Neural cell (in vitro differentiated cells): ENCODE data around the gene LRMDA. TPM values are rescaled to one million over a fixed set of nuclear protein-coding genes. Genes with fewer than 3 reads are reported as not detected.

Experiments used
- H2AFZ ChIP-seq: fragments of 200-600, 300-800 bp; sonication (generic), shearing (Covaris generic); 2 replicates; pipeline ENCODE4 v1.6.0; 2014; ENCODE audit warnings: low read depth, mild to moderate bottlenecking, antibody characterized with exemption, low read length, moderate library complexity
- H3F3A ChIP-seq: fragments of 200-600 bp; shearing (Covaris generic); 2 replicates; pipeline ENCODE4 v1.6.1; 2016; ENCODE audit warnings: mild to moderate bottlenecking, moderate library complexity, mixed read lengths, antibody characterized with exemption, low read length; ENCODE audit not compliant: insufficient read depth, poor library complexity, severe bottlenecking
- H3K27ac ChIP-seq: fragments of 200-600, 300-800 bp; sonication (generic), shearing (Covaris generic); 2 replicates; pipeline ENCODE4 v1.5.1; 2014; ENCODE audit warnings: mild to moderate bottlenecking, low read length, moderate library complexity
- H3K27me3 ChIP-seq: fragments of 300-800, 200-600 bp; sonication (generic), shearing (Covaris generic); 2 replicates; pipeline ENCODE4 v1.6.0; 2014; ENCODE audit warnings: mild to moderate bottlenecking, low read depth, low read length, moderate library complexity; ENCODE audit not compliant: insufficient read depth
- H3K36me3 ChIP-seq: fragments of 300-800, 200-600 bp; sonication (generic), shearing (Covaris generic); 2 replicates; pipeline ENCODE4 v1.5.1; 2014; ENCODE audit warnings: mild to moderate bottlenecking, antibody characterized with exemption, low read length, moderate library complexity; ENCODE audit not compliant: insufficient read depth
- H3K4me2 ChIP-seq: fragments of 300-800, 200-600 bp; sonication (generic), shearing (Covaris generic); 2 replicates; pipeline ENCODE4 v1.6.0; 2014; ENCODE audit warnings: mild to moderate bottlenecking, low read length
- H3K4me3 ChIP-seq: fragments of 300-800, 200-600 bp; sonication (generic), shearing (Covaris generic); 2 replicates; pipeline ENCODE4 v1.5.1; 2014; ENCODE audit warnings: mild to moderate bottlenecking, low read length, moderate library complexity
- H3K79me2 ChIP-seq: fragments of 200-600 bp; shearing (Covaris generic); replicated peaks from 2 replicates; pipeline ENCODE4 v1.6.0; 2014; ENCODE audit warnings: mild to moderate bottlenecking, low read length, moderate library complexity; ENCODE audit not compliant: insufficient read depth
- H3K9ac ChIP-seq: fragments of 300-800, 200-600 bp; sonication (generic), shearing (Covaris generic); 2 replicates; pipeline ENCODE4 v1.6.1; 2016; ENCODE audit warnings: mild to moderate bottlenecking, low read length, mixed read lengths
- H3K9me2 ChIP-seq: fragments of 200-600 bp; shearing (Covaris generic); 2 replicates; pipeline ENCODE4 v1.6.1; 2016; ENCODE audit warnings: mild to moderate bottlenecking, low read length, mixed read lengths; ENCODE audit not compliant: insufficient read depth
- H3K9me3 ChIP-seq: fragments of 200-600, 300-800 bp; sonication (generic), shearing (Covaris generic); 2 replicates; pipeline ENCODE4 v1.6.1; 2016; ENCODE audit warnings: mild to moderate bottlenecking, mixed run types, low read length, moderate library complexity, mixed read lengths
- H4K20me1 ChIP-seq: fragments of 200-600 bp; shearing (Covaris generic); 2 replicates; pipeline ENCODE4 v1.6.1; 2016; ENCODE audit warnings: mild to moderate bottlenecking, mixed run types; ENCODE audit not compliant: insufficient read depth
- CTCF ChIP-seq: fragments of 450-650 bp; IDR thresholded peaks from 2 replicates; pipeline ENCODE4 v1.5.1; 2014; ENCODE audit warnings: antibody characterized with exemption, mild to moderate bottlenecking, moderate library complexity; ENCODE audit not compliant: poor library complexity, severe bottlenecking
- EP300 ChIP-seq: fragments of 450-650 bp; conservative IDR thresholded peaks from 2 replicates; pipeline ENCODE4 v1.6.1; 2014; ENCODE audit warnings: antibody characterized with exemption, mild to moderate bottlenecking, moderate library complexity; ENCODE audit not compliant: poor library complexity, severe bottlenecking
- EZH2 ChIP-seq: fragments of 200-600, 300-800 bp; shearing (Covaris generic), sonication (generic); IDR thresholded peaks from 2 replicates; pipeline ENCODE4 v1.6.1; 2014; ENCODE audit warnings: antibody characterized with exemption, low read length, borderline replicate concordance, mild to moderate bottlenecking; ENCODE audit not compliant: insufficient read depth, poor library complexity, severe bottlenecking
- MXI1 ChIP-seq: fragments of 450-650 bp; conservative IDR thresholded peaks from 2 replicates; pipeline ENCODE4 v1.6.1; 2014; ENCODE audit warnings: antibody characterized with exemption, mild to moderate bottlenecking; ENCODE audit not compliant: poor library complexity, severe bottlenecking
- POLR2AphosphoS5 ChIP-seq: IDR thresholded peaks from 2 replicates; pipeline ENCODE4 v1.6.1; 2012
- RAD21 ChIP-seq: fragments of 450-650 bp; conservative IDR thresholded peaks from 2 replicates; pipeline ENCODE4 v1.6.1; 2014; ENCODE audit warnings: antibody characterized with exemption, mild to moderate bottlenecking, moderate library complexity
- REST ChIP-seq: IDR thresholded peaks from 2 replicates; pipeline ENCODE4 v1.6.1; 2012; ENCODE audit warnings: borderline replicate concordance
- SMC3 ChIP-seq: fragments of 450-650 bp; conservative IDR thresholded peaks from 2 replicates; pipeline ENCODE4 v1.6.1; 2014; ENCODE audit warnings: antibody characterized with exemption, mild to moderate bottlenecking, moderate library complexity; ENCODE audit not compliant: poor library complexity
- TAF1 ChIP-seq: IDR thresholded peaks from 2 replicates; pipeline ENCODE4 v1.6.1; 2012; ENCODE audit warnings: low read depth
- polyA plus RNA-seq: library from polyadenylated mRNA; depleted of rRNA; stranded (reverse); fragments of >200 nt; gene quantifications from 2 replicates; pipeline ENCODE4 v1.2.3, GENCODE V29; 2014

The LRMDA gene
- polyA plus RNA-seq, 1 donor from 2014 or later = 5.6 TPM

- Histone ChIP-seq H3K9me3 (no peaks in the 10 kb centered on the region), H3K9me2 (no peaks in the 10 kb centered on the region), H2AFZ (no peak overlapping the region), H3K4me2 (no peak overlapping the region), H3K79me2 (no peaks in the 10 kb centered on the region), H4K20me1 (no peaks in the 10 kb centered on the region), H3K36me3 (no peaks in the 10 kb centered on the region), H3K27ac (no peak overlapping the region), H3K9ac (no peak overlapping the region), H3K27me3 (no peaks in the 10 kb centered on the region), H3K4me3 (no peak overlapping the region), H3F3A (no peaks in the 10 kb centered on the region)
- no peak for TF ChIP-seq RAD21
- no peak for TF ChIP-seq SMC3
- TF ChIP-seq POLR2AphosphoS5 = no peak
- no peak for TF ChIP-seq TAF1
- no peak for TF ChIP-seq CTCF
- no peak for TF ChIP-seq EZH2
- TF ChIP-seq MXI1 = no peak
- TF ChIP-seq REST = no peak
- no peak for TF ChIP-seq EP300
Observed at GRCh38 chr10:75740541-75740940, 309.1 kb downstream of the LRMDA start.

- no peak overlapping the region for H3K4me2 ChIP-seq
- no peaks in the 10 kb centered on the region for H3F3A ChIP-seq
- H2AFZ ChIP-seq = no peak overlapping the region
- H4K20me1 ChIP-seq = no peaks in the 10 kb centered on the region
- no peaks in the 10 kb centered on the region for H3K27me3 ChIP-seq
- no peaks in the 10 kb centered on the region for H3K36me3 ChIP-seq
- TF ChIP-seq TAF1 (no peak), REST (no peak), EP300 (no peak), EZH2 (no peak), SMC3 (no peak), POLR2AphosphoS5 (no peak), MXI1 (no peak), CTCF (no peak), RAD21 (no peak)
- no peaks in the 10 kb centered on the region for H3K79me2 ChIP-seq
- H3K9ac ChIP-seq = no peak overlapping the region
- no peak overlapping the region for H3K27ac ChIP-seq
- H3K9me2 ChIP-seq = no peaks in the 10 kb centered on the region
- no peaks in the 10 kb centered on the region for H3K9me3 ChIP-seq
- H3K4me3 ChIP-seq = no peak overlapping the region
Observed at GRCh38 chr10:75742355-75742754, 310.9 kb downstream of the LRMDA start.
